K562 (cell line): Measurements from ENCODE around the gene PSMC3IP. TPM values are rescaled to one million over a fixed set of nuclear protein-coding genes. Genes with fewer than 3 reads are reported as not detected.
A peak's percentile ranks its signal among the peaks of the same experiment; 100 is the strongest.
"Not testable (repeated sequence)": the region's sequence is repeated elsewhere in the genome, so short reads cannot be mapped to it uniquely, and the experiment has no call there.

ENCODE experiments used
- ATAC-seq: fragments of 200-7000 bp; cut with Tn5 transposase; 3 replicates; pipeline ENCODE4 v1.9.1; 2020; ENCODE audit warnings: moderate library complexity
- BruUV-seq: library from RNA; stranded (reverse); fragments of 400-500 nt; replicated peaks from 2 replicates; lab custom pipeline; 2021; lab: Mats Ljungman, UMichigan
- CTCF ChIA-PET: fragments of 300-600 bp; formaldehyde crosslinking; extraction: SDS; loops from one replicate; lab custom pipeline; 2021; ENCODE audit warnings: low intra/inter-chr PET ratio; lab: Yijun Ruan, JAX
- POLR2A ChIA-PET: fragments of 300-600, 350-650 bp; sonication (Branson Sonifier 250); formaldehyde crosslinking; extraction: SDS; loops from one replicate; lab custom pipeline; 2021; ENCODE audit warnings: antibody characterized with exemption, inconsistent platforms; lab: Yijun Ruan, JAX
- DNase-seq, 4 experiments: peaks; one replicate each; pipeline versions ENCODE4 v3.0.0 to v3.0.0-alpha.2; 2011 to 2018; ENCODE audit warnings: low spot score in 3 of 4, mixed read lengths in 3 of 4; ENCODE audit errors: extremely low read depth in 1 of 4
- FAIRE-seq: peaks from 2 replicates; lab custom pipeline; 2011; peaks lifted over from hg19 to GRCh38; lab: Jason Lieb, UNC
- H2AFZ ChIP-seq: 2 replicates; pipeline ENCODE4 v1.6.0; 2011; ENCODE audit warnings: low read depth, low read length, control low read depth, inconsistent platforms
- H3K27ac ChIP-seq: fragments of 200-600 bp; 3 replicates; pipeline ENCODE4 v1.8.0; 2011; ENCODE audit warnings: low read depth, mild to moderate bottlenecking, control low read depth, inconsistent platforms, low read length, moderate library complexity, mixed read lengths; ENCODE audit errors: extremely low read depth
- H3K27me3 ChIP-seq, 2 experiments: fragments of 300-600 bp in 1 of 2; 2 replicates in 1 of 2; 3 replicates in 1 of 2; pipeline versions ENCODE4 v1.6.0 to v1.8.0; 2011; ENCODE audit warnings: inconsistent platforms in 2 of 2, low read length in 2 of 2, mild to moderate bottlenecking in 1 of 2, mixed read lengths in 1 of 2, moderate library complexity in 1 of 2; ENCODE audit not compliant: control insufficient read depth in 2 of 2, insufficient read depth in 2 of 2
- H3K36me3 ChIP-seq: fragments of 300-600 bp; 3 replicates; pipeline ENCODE4 v1.8.0; 2011; ENCODE audit warnings: mild to moderate bottlenecking, low read length, inconsistent platforms; ENCODE audit not compliant: control insufficient read depth, insufficient read depth
- H3K4me1 ChIP-seq, 2 experiments: fragments of 200-600 bp in 1 of 2; replicated peaks in 1 of 2; 2 replicates in 1 of 2; 3 replicates in 1 of 2; pipeline versions ENCODE4 v1.5.1 to v1.8.0; 2011; ENCODE audit warnings: inconsistent platforms in 2 of 2, low read length in 2 of 2, mild to moderate bottlenecking in 1 of 2, mixed read lengths in 1 of 2, moderate library complexity in 1 of 2; ENCODE audit not compliant: control insufficient read depth in 2 of 2, insufficient read depth in 2 of 2
- H3K4me2 ChIP-seq: 2 replicates; pipeline ENCODE4 v1.6.1; 2011; ENCODE audit warnings: low read length, control low read depth, inconsistent platforms, mixed read lengths; ENCODE audit not compliant: insufficient read depth
- H3K4me3 ChIP-seq: fragments of 200-600 bp; sonication (generic), shearing (Covaris generic); 2 replicates; pipeline ENCODE4 v1.5.1; 2016; ENCODE audit warnings: control low read depth, inconsistent platforms
- H3K79me2 ChIP-seq: fragments of 200-600 bp; 3 replicates; pipeline ENCODE4 v1.8.0; 2011; ENCODE audit warnings: low read length, inconsistent platforms; ENCODE audit not compliant: control insufficient read depth, insufficient read depth
- H3K9ac ChIP-seq, 2 experiments: 2 replicates each; pipeline versions ENCODE4 v1.6.0 to v1.6.1; 2011; ENCODE audit warnings: low read depth in 2 of 2, low read length in 2 of 2, control low read depth in 1 of 2, inconsistent platforms in 1 of 2, mild to moderate bottlenecking in 1 of 2, mixed read lengths in 1 of 2; ENCODE audit not compliant: insufficient read depth in 1 of 2
- H3K9me1 ChIP-seq: one replicate; pipeline ENCODE4 v1.6.0; 2011; ENCODE audit warnings: inconsistent platforms, mild to moderate bottlenecking, low read length, moderate library complexity; ENCODE audit not compliant: control insufficient read depth, insufficient read depth
- H3K9me3 ChIP-seq: replicated peaks from 2 replicates; pipeline ENCODE4 v1.5.1; 2011; ENCODE audit warnings: low read depth, low read length, inconsistent platforms; ENCODE audit not compliant: control insufficient read depth, insufficient read depth
- H4K20me1 ChIP-seq: replicated peaks from 2 replicates; pipeline ENCODE4 v1.6.1; 2011; ENCODE audit warnings: low read length, inconsistent platforms, mixed read lengths; ENCODE audit not compliant: control insufficient read depth, insufficient read depth
- E2F4 ChIP-seq: sonication (generic); formaldehyde crosslinking; IDR thresholded peaks from 2 replicates; pipeline ENCODE4 v1.8.0; 2022; ENCODE audit warnings: mild to moderate bottlenecking, low read depth, missing genetic modification reagents
- E2F5 ChIP-seq: sonication (generic); formaldehyde crosslinking; IDR thresholded peaks from 2 replicates; pipeline ENCODE4 v1.8.0; 2022; ENCODE audit warnings: mild to moderate bottlenecking, missing genetic modification reagents
- FOXK1 ChIP-seq: sonication (generic); formaldehyde crosslinking; IDR thresholded peaks from 2 replicates; pipeline ENCODE4 v1.8.0; 2022; ENCODE audit warnings: missing genetic modification reagents, mild to moderate bottlenecking, borderline replicate concordance
- FUS ChIP-seq: fragments of 200-400 bp; formaldehyde crosslinking; optimal IDR thresholded peaks from 2 replicates; pipeline ENCODE3; 2017; ENCODE audit warnings: low read depth, low read length
- HEY1 ChIP-seq: fragments of 250-450 bp; sonication (Bioruptor Pico); IDR thresholded peaks from 2 replicates; pipeline ENCODE4 v1.5.0; 2020; ENCODE audit warnings: mild to moderate bottlenecking, moderate library complexity, borderline replicate concordance
- JUND ChIP-seq, 2 experiments: IDR thresholded peaks; 2 replicates in 1 of 2; 3 replicates in 1 of 2; pipeline ENCODE4 v1.6.1; 2011; ENCODE audit warnings: borderline replicate concordance in 2 of 2, low read depth in 2 of 2, low read length in 2 of 2, improper control_type of control experiment in 1 of 2, missing biosample characterization in 1 of 2, missing genetic modification characterization in 1 of 2, missing genetic modification reagents in 1 of 2
- TARDBP ChIP-seq: fragments of 450-650 bp; IDR thresholded peaks from 2 replicates; pipeline ENCODE4 v1.6.1; 2016
- USF2 ChIP-seq: sonication (generic); formaldehyde crosslinking; IDR thresholded peaks from 2 replicates; pipeline ENCODE4 v1.5.0; 2020; ENCODE audit warnings: missing genetic modification reagents
- ZNF121 ChIP-seq: sonication (generic); formaldehyde crosslinking; conservative IDR thresholded peaks from 2 replicates; pipeline ENCODE4 v1.8.0; 2022; ENCODE audit warnings: missing genetic modification reagents
- ZNF253 ChIP-seq: fragments of 250-450 bp; sonication (Bioruptor Pico); conservative IDR thresholded peaks from 2 replicates; pipeline ENCODE4 v1.6.1; 2021; ENCODE audit warnings: mild to moderate bottlenecking
- WGBS: fragments of 100-300 bp; shearing (Covaris generic); methylation state at CpG from one replicate; pipeline ENCODE4 v1.1.6; 2016; ENCODE audit warnings: low coverage, mixed read lengths; ENCODE audit not compliant: insufficient coverage; ENCODE audit errors: missing lambda C conversion rate; 5-methylcytosine and 5-hydroxymethylcytosine counted together
- in situ Hi-C: fragments of 300-500 bp; cut with MboI; formaldehyde crosslinking; loops from 4 replicates; pipeline ENCODE4 v1.15.0; 2018; ENCODE audit warnings: inconsistent platforms, mixed read lengths
- intact Hi-C: fragments of 100-400 bp; cut with micrococcal nuclease; formaldehyde crosslinking; loops from 2 replicates; pipeline ENCODE4 v1.14.2; 2022
- polyA plus RNA-seq, 8 experiments: library from polyadenylated mRNA; depleted of rRNA in 4 of 8; stranded (reverse) in 5 of 8; unstranded in 3 of 8; fragments of >200 nt; fragmentation: Nextera tagmentation in 2 of 8; fragmentation: Illumina TruSeq in 1 of 8; extraction: Ambion mirVana in 2 of 8; extraction: Trizol in 1 of 8; gene quantifications; 2 replicates each; pipeline versions ENCODE4 v1.2.1 to v1.2.3, GENCODE V29; 2011 to 2014; ENCODE audit warnings: inconsistent platforms in 1 of 8, missing spikeins in 1 of 8
- total RNA-seq, 7 experiments: library from RNA; depleted of rRNA in 6 of 7; stranded (reverse); fragments of >200 nt in 6 of 7; fragmentation: Illumina TruSeq in 2 of 7; extraction: Trizol in 2 of 7; gene quantifications; 2 replicates each; pipeline versions ENCODE4 v1.2.1 to v1.2.3, GENCODE V29; 2011 to 2021; ENCODE audit warnings: low replicate concordance in 1 of 7

The PSMC3IP gene
- total and polyA plus RNA-seq, 9 of the 15 experiments (the other 6 are each of a cell fraction or from before 2014, with no cell fraction given) = 13.8 to 65.6 (median 32.8) TPM

GRCh38 chr17:42621987-42622386 is 44.5 kb upstream of the PSMC3IP start:
- H2AFZ ChIP-seq, H3K9me1 ChIP-seq, H3K27ac ChIP-seq, H4K20me1 ChIP-seq, FAIRE-seq, in situ Hi-C loops, DNase-seq, intact Hi-C loops, ATAC-seq, CTCF ChIA-PET, H3K27me3 ChIP-seq, BruUV-seq, H3K9me3 ChIP-seq, H3K4me3 ChIP-seq, H3K79me2 ChIP-seq, H3K36me3 ChIP-seq, H3K4me2 ChIP-seq, H3K9ac ChIP-seq: not testable (repeated sequence)
- peaks cover 46 to 55% of the 10 kb centered on the region in 2 experiments; a peak in 4 of 5 replicates for H3K4me1 ChIP-seq
- POLR2A ChIA-PET = interaction anchor here (1.0 to 1.1 kb wide), 2 partner anchors 9 to 11 kb away, joined by 3 to 4 read pairs; no protein-coding TSS in a partner anchor
- 86% methylated on average over 3 of the region's 3 CpGs for WGBS
- TF ChIP-seq ZNF121 (CRISPR knock-in tag) = peak; percentile 29

- intact Hi-C loops (loop anchor here (2.0 kb wide), 1 partner anchor 60 kb away; no protein-coding TSS in a partner anchor), in situ Hi-C loops (no loop called here)
- Histone ChIP-seq H3K4me1 (peaks cover 21 to 31% of the 10 kb centered on the region in 2 experiments; a peak in 4 of 5 replicates), H3K9me3 (no peaks in the 10 kb centered on the region), H3K27ac (no peak overlapping the region; the same call in 2 of the 3 replicates), H4K20me1 (no peaks in the 10 kb centered on the region), H3K9me1 (no peaks in the 10 kb centered on the region), H3K4me3 (no peak overlapping the region), H3K9ac (peak overlapping the region; percentile 24 to 28; a peak in 1 of 4 replicates), H2AFZ (peak overlapping the region; percentile 56), H3K36me3 (peaks cover 24% of the 10 kb centered on the region; the same call in 2 of the 3 replicates), H3K4me2 (peak overlapping the region; percentile 32; the same call in 1 of the 2 replicates), H3K79me2 (no peaks in the 10 kb centered on the region), H3K27me3 (no peaks in the 10 kb centered on the region)
- ChIA-PET CTCF (interaction anchor here (0.6 kb wide), 1 partner anchor 155 kb away, joined by 3 read pairs; no protein-coding TSS in a partner anchor), POLR2A (interaction anchor here (0.6 to 3.5 kb wide), 10 partner anchors 9 to 250 kb away, joined by 3 to 31 read pairs (median 3); partner anchors contain the start of genes RETREG3 and TUBG1)
- FAIRE-seq (peak; percentile 86), ATAC-seq (peak; percentile 92), DNase-seq (peak; percentile 65 to 82 (median 70))
- no TSS peak for BruUV-seq
- 53% methylated on average over 9 of the region's 9 CpGs for WGBS
- TF ChIP-seq E2F4 (no peak), HEY1 (CRISPR knock-in tag) (no peak), USF2 (no peak), E2F5 (no peak), ZNF253 (CRISPR knock-in tag) (no peak), TARDBP (no peak), FOXK1 (no peak), FUS (no peak), JUND (IDR thresholded peaks at IDR 0.05; ENCODE audit: borderline replicate concordance, low read depth, low read length) (peak; percentile 32; the same call in 1 of the 2 replicates), JUND (tag; IDR thresholded peaks at IDR 0.05; ENCODE audit: borderline replicate concordance, low read depth, low read length) (peak; percentile 31; the same call in 1 of the 3 replicates)
These were observed 41.1 kb upstream of the PSMC3IP start for GRCh38 chr17:42618442-42619150.
